Osteocyte (in vitro differentiated cells): ENCODE measurements around the gene SMIM22. TPM values are rescaled to one million over a fixed set of nuclear protein-coding genes. Genes with fewer than 3 reads are reported as not detected.

Source experiments
- DNase-seq: peaks from one replicate; pipeline ENCODE4 v3.0.0; 2021; ENCODE audit warnings: mixed read lengths; ENCODE audit not compliant: unreplicated experiment; ENCODE audit errors: extremely low spot score
- H3K27ac Mint-ChIP-seq: one replicate; pipeline ENCODE4 v1.8.0; 2021; ENCODE audit warnings: mild to moderate bottlenecking, mixed read lengths; ENCODE audit not compliant: unreplicated experiment
- H3K27me3 Mint-ChIP-seq: one replicate; pipeline ENCODE4 v1.8.0; 2021; ENCODE audit warnings: mixed read lengths; ENCODE audit not compliant: unreplicated experiment
- H3K36me3 Mint-ChIP-seq: one replicate; pipeline ENCODE4 v1.8.0; 2021; ENCODE audit warnings: mixed read lengths; ENCODE audit not compliant: unreplicated experiment
- H3K4me1 Mint-ChIP-seq: one replicate; pipeline ENCODE4 v1.8.0; 2021; ENCODE audit warnings: mixed read lengths; ENCODE audit not compliant: unreplicated experiment
- H3K4me3 Mint-ChIP-seq: one replicate; pipeline ENCODE4 v1.8.0; 2021; ENCODE audit warnings: mild to moderate bottlenecking, moderate library complexity, mixed read lengths; ENCODE audit not compliant: unreplicated experiment
- H3K9me3 Mint-ChIP-seq: one replicate; pipeline ENCODE4 v1.8.0; 2021; ENCODE audit warnings: mixed read lengths; ENCODE audit not compliant: unreplicated experiment
- CTCF ChIP-seq: fragments of 200-600 bp; sonication (generic); IDR thresholded peaks from 2 replicates; pipeline ENCODE4 v1.5.0; 2021; ENCODE audit warnings: antibody characterized with exemption, mild to moderate bottlenecking, moderate library complexity
- total RNA-seq: library from RNA; stranded (reverse); gene quantifications from 2 replicates; pipeline ENCODE4 v1.2.1, GENCODE V29; 2021

SMIM22 gene
- total RNA-seq, 1 donor from 2014 or later = not detected

GRCh38 chr16:4748682-4749411 is 46.3 kb upstream of the SMIM22 start:
- no peaks in the 10 kb centered on the region for H3K4me1 Mint-ChIP-seq
- no peak for DNase-seq
- no peak for TF ChIP-seq CTCF
- no peak overlapping the region for H3K4me3 Mint-ChIP-seq
- H3K27ac Mint-ChIP-seq = no peak overlapping the region
- no peaks in the 10 kb centered on the region for H3K27me3 Mint-ChIP-seq
- no peaks in the 10 kb centered on the region for H3K9me3 Mint-ChIP-seq
- H3K36me3 Mint-ChIP-seq = peaks cover 7% of the 10 kb centered on the region

DNA sequence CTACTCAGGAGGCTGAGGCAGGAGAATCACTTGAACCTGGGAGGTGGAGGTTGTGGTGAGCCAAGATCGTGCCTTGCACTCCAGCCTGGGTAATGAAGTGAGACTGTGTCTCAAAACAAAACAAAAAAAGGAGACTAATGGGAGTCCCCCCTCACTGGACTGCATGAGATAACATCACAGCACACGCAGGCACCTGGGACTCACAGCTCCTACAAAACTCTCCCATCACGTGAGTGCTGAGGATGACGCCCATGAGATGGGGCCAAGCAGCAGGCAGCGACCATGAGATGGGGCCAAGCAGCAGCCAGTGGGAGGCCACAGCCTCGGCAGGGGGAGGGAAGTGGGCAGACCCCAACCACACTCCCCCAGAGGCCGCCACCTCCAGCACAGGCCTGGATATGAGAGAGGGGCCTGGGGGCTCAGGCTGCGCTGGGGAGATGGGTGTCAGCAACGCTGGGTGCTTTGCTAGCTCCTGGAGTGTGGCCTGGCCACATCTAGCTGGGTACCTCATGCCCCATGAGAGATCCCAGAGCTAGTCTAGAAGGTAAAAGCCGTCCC is 45.4 kb upstream of the SMIM22 start:
- H3K27me3 Mint-ChIP-seq = no peaks in the 10 kb centered on the region
- no peak overlapping the region for H3K4me3 Mint-ChIP-seq
- DNase-seq = no peak
- peaks cover 7% of the 10 kb centered on the region for H3K36me3 Mint-ChIP-seq
- H3K4me1 Mint-ChIP-seq = no peaks in the 10 kb centered on the region
- no peak for TF ChIP-seq CTCF
- H3K9me3 Mint-ChIP-seq = no peaks in the 10 kb centered on the region
- H3K27ac Mint-ChIP-seq = no peak overlapping the region

GRCh38 chr16:4750896-4751295 is 44.3 kb upstream of the SMIM22 start:
- Mint-ChIP-seq H3K4me1 (no peaks in the 10 kb centered on the region), H3K27ac (no peak overlapping the region), H3K4me3 (no peak overlapping the region), H3K27me3 (no peaks in the 10 kb centered on the region), H3K9me3 (no peaks in the 10 kb centered on the region), H3K36me3 (peaks cover 17% of the 10 kb centered on the region)
- no peak for DNase-seq
- TF ChIP-seq CTCF = no peak

DNA sequence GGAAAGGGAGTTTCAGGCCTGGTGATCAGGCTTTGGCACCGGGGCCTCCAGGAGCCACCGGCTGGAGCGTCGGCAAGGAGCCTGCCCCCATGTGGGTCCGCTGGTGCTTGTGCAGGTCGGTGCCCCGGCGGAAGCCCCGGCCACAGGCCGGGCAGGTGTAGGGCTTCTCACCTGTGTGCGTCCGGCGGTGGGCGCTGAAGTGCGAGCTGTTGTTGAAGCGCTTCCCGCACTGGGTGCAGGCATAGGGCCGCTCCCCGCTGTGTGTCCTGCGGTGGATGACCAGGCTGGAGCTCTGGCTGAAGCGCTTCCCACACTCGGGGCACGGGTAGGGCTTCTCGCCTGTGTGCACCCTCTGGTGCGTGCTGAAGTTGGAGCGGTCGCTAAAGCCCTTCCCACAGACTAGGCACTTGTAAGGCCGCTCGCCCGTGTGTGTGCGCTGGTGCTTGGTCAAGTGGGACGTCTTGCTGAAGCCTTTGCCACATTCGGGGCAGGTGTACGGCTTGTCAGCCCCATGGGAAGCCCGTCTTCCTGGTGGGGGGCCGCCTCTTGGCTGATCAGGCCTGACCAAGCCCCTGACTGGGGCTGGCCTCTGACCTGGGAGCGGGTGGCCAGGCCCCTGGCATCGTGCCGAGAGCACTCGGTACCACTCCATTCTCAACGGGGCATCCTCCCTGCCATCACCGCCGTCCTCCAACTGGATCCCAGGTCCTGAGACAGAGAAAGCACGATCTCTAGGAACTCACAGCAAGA is 42.6 kb upstream of the SMIM22 start:
- Mint-ChIP-seq H3K9me3 (no peaks in the 10 kb centered on the region), H3K27ac (no peak overlapping the region), H3K27me3 (no peaks in the 10 kb centered on the region), H3K4me1 (no peaks in the 10 kb centered on the region), H3K4me3 (no peak overlapping the region), H3K36me3 (peaks cover 18% of the 10 kb centered on the region)
- no peak for DNase-seq
- TF ChIP-seq CTCF = no peak

DNA sequence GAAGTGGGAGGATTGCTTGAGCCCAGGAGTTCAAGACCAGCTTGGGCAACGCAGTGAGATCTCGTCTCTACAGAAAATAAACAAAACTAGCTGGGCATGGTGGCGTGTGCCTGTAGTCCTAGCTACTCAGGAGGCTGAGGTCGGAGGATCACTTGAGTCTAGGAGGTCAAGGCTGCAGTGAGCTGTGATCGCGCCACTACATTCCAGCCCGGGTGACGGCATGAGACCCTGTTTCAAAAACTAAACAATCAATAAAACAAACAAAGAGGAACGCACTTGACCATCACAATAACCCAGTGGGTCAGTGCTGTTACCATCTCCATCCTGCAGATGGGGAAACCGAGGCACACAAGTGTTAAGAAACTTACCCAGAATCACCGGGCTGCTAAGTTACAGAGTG is 41.9 kb upstream of the SMIM22 start:
- H3K27ac Mint-ChIP-seq = no peak overlapping the region
- H3K4me1 Mint-ChIP-seq = no peaks in the 10 kb centered on the region
- no peak for DNase-seq
- no peaks in the 10 kb centered on the region for H3K9me3 Mint-ChIP-seq
- H3K4me3 Mint-ChIP-seq = no peak overlapping the region
- no peaks in the 10 kb centered on the region for H3K27me3 Mint-ChIP-seq
- peaks cover 18% of the 10 kb centered on the region for H3K36me3 Mint-ChIP-seq
- no peak for TF ChIP-seq CTCF
